ENCODE measurements around the gene DLGAP1.

DNA sequence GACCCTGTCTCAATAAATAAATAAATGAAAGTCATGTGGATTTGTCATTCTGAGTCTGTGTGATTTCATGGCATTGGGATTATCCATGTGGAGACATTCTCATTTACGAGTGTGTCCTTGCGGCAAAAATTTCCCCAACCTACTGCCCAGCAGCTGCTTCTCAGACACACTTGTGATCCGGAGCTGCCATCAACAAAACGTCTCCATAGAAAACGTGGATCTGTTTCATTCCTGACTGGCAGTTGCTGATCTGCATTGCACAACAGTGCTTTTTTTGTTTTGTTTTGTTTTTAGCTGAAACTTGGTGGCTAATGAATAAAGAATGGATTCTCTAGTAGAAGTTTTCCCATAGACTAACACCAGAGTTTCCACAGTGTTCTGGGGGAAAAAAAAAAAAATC, 930.4 kb downstream of the DLGAP1 start:
- TF ChIP-seq, protein P1, sequence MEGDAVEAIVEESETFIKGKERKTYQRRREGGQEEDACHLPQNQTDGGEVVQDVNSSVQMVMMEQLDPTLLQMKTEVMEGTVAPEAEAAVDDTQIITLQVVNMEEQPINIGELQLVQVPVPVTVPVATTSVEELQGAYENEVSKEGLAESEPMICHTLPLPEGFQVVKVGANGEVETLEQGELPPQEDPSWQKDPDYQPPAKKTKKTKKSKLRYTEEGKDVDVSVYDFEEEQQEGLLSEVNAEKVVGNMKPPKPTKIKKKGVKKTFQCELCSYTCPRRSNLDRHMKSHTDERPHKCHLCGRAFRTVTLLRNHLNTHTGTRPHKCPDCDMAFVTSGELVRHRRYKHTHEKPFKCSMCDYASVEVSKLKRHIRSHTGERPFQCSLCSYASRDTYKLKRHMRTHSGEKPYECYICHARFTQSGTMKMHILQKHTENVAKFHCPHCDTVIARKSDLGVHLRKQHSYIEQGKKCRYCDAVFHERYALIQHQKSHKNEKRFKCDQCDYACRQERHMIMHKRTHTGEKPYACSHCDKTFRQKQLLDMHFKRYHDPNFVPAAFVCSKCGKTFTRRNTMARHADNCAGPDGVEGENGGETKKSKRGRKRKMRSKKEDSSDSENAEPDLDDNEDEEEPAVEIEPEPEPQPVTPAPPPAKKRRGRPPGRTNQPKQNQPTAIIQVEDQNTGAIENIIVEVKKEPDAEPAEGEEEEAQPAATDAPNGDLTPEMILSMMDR (IDR thresholded peaks at IDR 0.05), result no peak
- no peak for TF ChIP-seq ZFX (IDR thresholded peaks at IDR 0.05; ENCODE audit: borderline replicate concordance)
